A549 treated with Hydrocortisone at 1 μM for 4 hours (cell line): ENCODE data around the gene ACTR3. TPM values are rescaled to one million over a fixed set of nuclear protein-coding genes. Genes with fewer than 3 reads are reported as not detected.

Experiments
- total RNA-seq: library from RNA; stranded (reverse); fragments of 200-300 nt; extraction: Qiagen RNA extraction; gene quantifications from 5 replicates; pipeline ENCODE4 v1.2.3, GENCODE V29; 2022

The ACTR3 gene
- 205 to 323 TPM (median 240 TPM) in 5 replicates for total RNA-seq

GRCh38 chr2:113889471-113890252 lies at the start of gene ACTR3:
Gene ACTR3, plus strand, starts transcription at chr2:113890089. Its CDS starts 191 bp downstream, at chr2:113890280.

Other genes starting within 250 kb of the ACTR3 start
- gene SLC35F5, start 133.4 kb upstream of the ACTR3 start, total RNA-seq = 39.1 to 50.2 TPM (median 48.5 TPM) in 5 replicates